Mammary epithelial cell (primary cell): ENCODE measurements around the gene PLPPR3.

ENCODE experiments used
- CTCF ChIP-seq, 2 donors: IDR thresholded peaks in 1 of 2; conservative IDR thresholded peaks in 1 of 2; 2 replicates each; pipeline ENCODE4 v1.5.1; 2011 to 2012; ENCODE audit warnings: inconsistent platforms in 2 of 2, low read length in 2 of 2, mild to moderate bottlenecking in 2 of 2, control low read depth in 1 of 2, low read depth in 1 of 2; ENCODE audit not compliant: insufficient read depth in 1 of 2; ENCODE audit errors: extremely low read depth in 1 of 2
- EZH2 ChIP-seq: IDR thresholded peaks from 2 replicates; pipeline ENCODE4 v1.6.1; 2012; ENCODE audit warnings: low read length, inconsistent platforms, borderline replicate concordance

GRCh38 chr19:870963-871401 is 49.2 kb upstream of the PLPPR3 start:
- TF ChIP-seq CTCF (conservative IDR thresholded peaks at IDR 0.05 in 1 of 2, IDR thresholded peaks at IDR 0.05 in 1 of 2; ENCODE audit: extremely low read depth in 1 of 2, insufficient read depth in 1 of 2, low read depth in 1 of 2, low read length in 2 of 2), result no peak
- no peak for TF ChIP-seq EZH2
